BJ (cell line): ENCODE measurements around the gene IL12A. TPM values are rescaled to one million over a fixed set of nuclear protein-coding genes. Genes with fewer than 3 reads are reported as not detected.

Source experiments
- CTCF ChIA-PET: fragments of 350-600 bp; formaldehyde crosslinking; extraction: SDS; loops from one replicate; lab custom pipeline; 2021; ENCODE audit warnings: antibody characterized with exemption, inconsistent platforms; lab: Yijun Ruan, JAX
- POLR2A ChIA-PET: fragments of 300-600 bp; sonication (Branson Sonifier 250); formaldehyde crosslinking; extraction: SDS; loops from one replicate; lab custom pipeline; 2021; ENCODE audit warnings: antibody characterized with exemption; lab: Charles Lee
- DNase-seq: peaks from one replicate; pipeline ENCODE4 v3.0.0-alpha.2; 2011; ENCODE audit warnings: low read depth
- H3K27me3 ChIP-seq: 2 replicates; pipeline ENCODE4 v1.6.0; 2011; ENCODE audit warnings: low read length; ENCODE audit not compliant: control insufficient read depth, insufficient read depth
- H3K36me3 ChIP-seq: 2 replicates; pipeline ENCODE4 v1.5.1; 2011; ENCODE audit warnings: low read length; ENCODE audit not compliant: control insufficient read depth, insufficient read depth
- H3K4me3 ChIP-seq: 2 replicates; pipeline ENCODE4 v1.5.1; 2011; ENCODE audit warnings: low read depth, mild to moderate bottlenecking, control low read depth, low read length
- CTCF ChIP-seq: IDR thresholded peaks from 2 replicates; pipeline ENCODE4 v1.5.1; 2011; ENCODE audit warnings: low read depth, mild to moderate bottlenecking, control low read depth, inconsistent platforms, low read length, moderate library complexity; ENCODE audit not compliant: insufficient read depth
- polyA plus RNA-seq: library from polyadenylated mRNA; depleted of rRNA; stranded (reverse); fragments of >200 nt; gene quantifications from 2 replicates; pipeline ENCODE4 v1.2.3, GENCODE V29; 2011

The IL12A gene
- polyA plus RNA-seq, 1 experiment, result 0.50 TPM

- no peak for DNase-seq
- H3K36me3 ChIP-seq, result no peaks in the 10 kb centered on the region
- TF ChIP-seq CTCF, result no peak
- POLR2A ChIA-PET, result no interaction called here
- H3K27me3 ChIP-seq, result no peaks in the 10 kb centered on the region; the same call in 1 of the 2 replicates
- CTCF ChIA-PET, result interaction anchor here (0.6 to 2.8 kb wide), 6 partner anchors 9 to 752 kb away, joined by 3 to 12 read pairs (median 4); partner anchors contain the start of gene IL12A
- H3K4me3 ChIP-seq, result no peak overlapping the region
Observed at GRCh38 chr3:160012108-160012507, 23.5 kb downstream of the IL12A start.

- Histone ChIP-seq H3K27me3 (peaks cover 2% of the 10 kb centered on the region), H3K36me3 (no peaks in the 10 kb centered on the region), H3K4me3 (no peak overlapping the region)
- DNase-seq, result no peak
- no peak for TF ChIP-seq CTCF
- CTCF ChIA-PET, result interaction anchor here (2.9 to 3.0 kb wide), 2 partner anchors 11 to 13 kb away, joined by 8 to 19 read pairs; no protein-coding TSS in a partner anchor
- POLR2A ChIA-PET, result no interaction called here
Observed at GRCh38 chr3:160016972-160017371, 28.3 kb downstream of the IL12A start.

- no peak overlapping the region for H3K4me3 ChIP-seq
- POLR2A ChIA-PET, result no interaction called here
- H3K36me3 ChIP-seq, result no peaks in the 10 kb centered on the region
- peaks cover 2% of the 10 kb centered on the region for H3K27me3 ChIP-seq
- TF ChIP-seq CTCF, result no peak
- DNase-seq, result no peak
- CTCF ChIA-PET, result no interaction called here
Observed at GRCh38 chr3:160018959-160019358, 30.3 kb downstream of the IL12A start.

GRCh38 chr3:160020057-160020711, 31.5 kb downstream of the IL12A start:
- TF ChIP-seq CTCF, result no peak
- peaks cover 2% of the 10 kb centered on the region for H3K27me3 ChIP-seq
- ChIA-PET CTCF (interaction anchor here (2.9 kb wide), 1 partner anchor 14 kb away, joined by 10 read pairs; no protein-coding TSS in a partner anchor), POLR2A (no interaction called here)
- DNase-seq, result no peak
- H3K36me3 ChIP-seq, result no peaks in the 10 kb centered on the region
- no peak overlapping the region for H3K4me3 ChIP-seq

GRCh38 chr3:160022068-160022467, 33.4 kb downstream of the IL12A start:
- ChIA-PET CTCF (interaction anchor here (2.2 to 2.9 kb wide), 2 partner anchors 10 to 16 kb away, joined by 10 read pairs; no protein-coding TSS in a partner anchor), POLR2A (no interaction called here)
- H3K4me3 ChIP-seq, result no peak overlapping the region
- TF ChIP-seq CTCF, result no peak
- H3K36me3 ChIP-seq, result no peaks in the 10 kb centered on the region
- no peak for DNase-seq
- H3K27me3 ChIP-seq, result peaks cover 2% of the 10 kb centered on the region; the same call in 1 of the 2 replicates
